GM12878 (cell line): ENCODE measurements around the gene IQGAP2. TPM values are rescaled to one million over a fixed set of nuclear protein-coding genes. Genes with fewer than 3 reads are reported as not detected.

Experiments
- BACH1 ChIP-seq: fragments of 450-650 bp; IDR thresholded peaks from 2 replicates; pipeline ENCODE4 v1.6.1; 2017; ENCODE audit warnings: mild to moderate bottlenecking, borderline replicate concordance
- CBFB ChIP-seq: IDR thresholded peaks from 2 replicates; pipeline ENCODE4 v1.6.1; 2016; ENCODE audit warnings: antibody characterized with exemption, low read depth
- CHD4 ChIP-seq: fragments of 200-600 bp; sonication (generic); IDR thresholded peaks from 2 replicates; pipeline ENCODE4 v1.6.1; 2016; ENCODE audit warnings: mild to moderate bottlenecking
- EGR1 ChIP-seq, 2 experiments: IDR thresholded peaks; 1 replicate in 1 of 2; 2 replicates in 1 of 2; pipeline ENCODE4 v1.6.1; 2011 to 2012; ENCODE audit warnings: low read depth in 2 of 2, low read length in 2 of 2, borderline replicate concordance in 1 of 2, mild to moderate bottlenecking in 1 of 2, moderate library complexity in 1 of 2
- ETV6 ChIP-seq, 2 experiments: fragments of 450-650 bp in 1 of 2; IDR thresholded peaks in 1 of 2; conservative IDR thresholded peaks in 1 of 2; 2 replicates each; pipeline ENCODE4 v1.6.1; 2014; ENCODE audit warnings: antibody characterized with exemption in 1 of 2, borderline replicate concordance in 1 of 2, low read depth in 1 of 2, mild to moderate bottlenecking in 1 of 2, moderate library complexity in 1 of 2
- GABPA ChIP-seq: IDR thresholded peaks from 2 replicates; pipeline ENCODE4 v1.6.1; 2014; ENCODE audit warnings: antibody characterized with exemption, low read depth, mild to moderate bottlenecking, inconsistent platforms
- JUNB ChIP-seq: IDR thresholded peaks from 2 replicates; pipeline ENCODE4 v1.6.1; 2016; ENCODE audit warnings: antibody characterized with exemption, mild to moderate bottlenecking
- KAT2A ChIP-seq: conservative IDR thresholded peaks from 2 replicates; pipeline ENCODE4 v1.6.1; 2011; ENCODE audit warnings: low read depth, low read length; ENCODE audit not compliant: control insufficient read depth
- MEF2B ChIP-seq: fragments of 450-650 bp; IDR thresholded peaks from 2 replicates; pipeline ENCODE4 v1.6.1; 2018; ENCODE audit warnings: mild to moderate bottlenecking, moderate library complexity; ENCODE audit not compliant: partially characterized antibody, poor library complexity, severe bottlenecking
- MTA2 ChIP-seq: fragments of 450-650 bp; IDR thresholded peaks from 2 replicates; pipeline ENCODE4 v1.6.1; 2016; ENCODE audit warnings: low read depth, mild to moderate bottlenecking, moderate library complexity
- NR2C1 ChIP-seq: fragments of 450-650 bp; IDR thresholded peaks from 2 replicates; pipeline ENCODE4 v1.6.1; 2017; ENCODE audit warnings: antibody characterized with exemption, mild to moderate bottlenecking, moderate library complexity
- POU2F2 ChIP-seq: IDR thresholded peaks from 3 replicates; pipeline ENCODE4 v1.6.1; 2011; ENCODE audit warnings: low read depth, mild to moderate bottlenecking, low read length, borderline replicate concordance
- RB1 ChIP-seq: fragments of 450-650 bp; formaldehyde crosslinking; IDR thresholded peaks from 2 replicates; pipeline ENCODE4 v1.6.1; 2017; ENCODE audit warnings: mild to moderate bottlenecking, borderline replicate concordance
- RELA ChIP-seq: fragments of 450-650 bp; IDR thresholded peaks from 2 replicates; pipeline ENCODE4 v1.8.0; 2014; ENCODE audit warnings: borderline replicate concordance; ENCODE audit not compliant: partially characterized antibody
- SMAD1 ChIP-seq: fragments of 450-650 bp; IDR thresholded peaks from 2 replicates; pipeline ENCODE4 v1.6.1; 2018; ENCODE audit warnings: mild to moderate bottlenecking, low read depth; ENCODE audit not compliant: partially characterized antibody
- STAT1 ChIP-seq: fragments of 450-650 bp; conservative IDR thresholded peaks from 2 replicates; pipeline ENCODE4 v1.6.1; 2014; ENCODE audit warnings: antibody characterized with exemption, mild to moderate bottlenecking
- SUZ12 ChIP-seq: fragments of 200-600 bp; sonication (generic); IDR thresholded peaks from one replicate; pipeline ENCODE4 v1.6.1; 2018; ENCODE audit warnings: antibody characterized with exemption, mild to moderate bottlenecking; ENCODE audit not compliant: unreplicated experiment
- ZNF24 ChIP-seq: fragments of 450-650 bp; IDR thresholded peaks from 2 replicates; pipeline ENCODE4 v1.6.1; 2017; ENCODE audit warnings: antibody characterized with exemption, mild to moderate bottlenecking
- polyA plus RNA-seq, 11 experiments: library from polyadenylated mRNA; depleted of rRNA in 4 of 11; unstranded in 6 of 11; stranded (reverse) in 5 of 11; fragments of >200 nt; fragmentation: Nextera tagmentation in 4 of 11; fragmentation: Illumina TruSeq in 1 of 11; extraction: Ambion mirVana in 4 of 11; extraction: Trizol in 1 of 11; gene quantifications; 1 replicate in 1 of 11; 2 replicates in 10 of 11; pipeline versions ENCODE4 v1.2.1 to v1.2.3, GENCODE V29; 2011 to 2016; ENCODE audit warnings: inconsistent platforms in 2 of 11, missing spikeins in 2 of 11, low read depth in 1 of 11
- total RNA-seq, 4 experiments: library from RNA; depleted of rRNA in 3 of 4; stranded (reverse); fragments of >200 nt in 3 of 4; fragmentation: Illumina TruSeq in 1 of 4; extraction: Trizol in 1 of 4; gene quantifications; 2 replicates each; pipeline versions ENCODE4 v1.2.1 to v1.2.3, GENCODE V29; 2013 to 2021
- TF ChIP-seq, protein P1 (sequence below): IDR thresholded peaks from 2 replicates; pipeline ENCODE4 v1.6.1; 2012; ENCODE audit warnings: mild to moderate bottlenecking, low read depth, low read length
- TF ChIP-seq, protein P2 (sequence below): fragments of 150-350 bp; IDR thresholded peaks from 2 replicates; pipeline ENCODE4 v1.6.1; 2014; ENCODE audit warnings: mild to moderate bottlenecking, low read depth, low read length
- TF ChIP-seq, protein P3 (sequence below): IDR thresholded peaks from 2 replicates; pipeline ENCODE4 v1.6.1; 2012; ENCODE audit warnings: low read depth, low read length, improper control_type of control experiment
- TF ChIP-seq, protein P4 (sequence below): fragments of 150-350 bp; IDR thresholded peaks from 2 replicates; pipeline ENCODE4 v1.6.1; 2016; ENCODE audit warnings: low read depth, low read length

Gene IQGAP2
- total and polyA plus RNA-seq, 10 of the 15 experiments (the other 5 are each of a cell fraction or from before 2014, with no cell fraction given) = 14.5 to 41.4 (median 21.8) TPM

DNA sequence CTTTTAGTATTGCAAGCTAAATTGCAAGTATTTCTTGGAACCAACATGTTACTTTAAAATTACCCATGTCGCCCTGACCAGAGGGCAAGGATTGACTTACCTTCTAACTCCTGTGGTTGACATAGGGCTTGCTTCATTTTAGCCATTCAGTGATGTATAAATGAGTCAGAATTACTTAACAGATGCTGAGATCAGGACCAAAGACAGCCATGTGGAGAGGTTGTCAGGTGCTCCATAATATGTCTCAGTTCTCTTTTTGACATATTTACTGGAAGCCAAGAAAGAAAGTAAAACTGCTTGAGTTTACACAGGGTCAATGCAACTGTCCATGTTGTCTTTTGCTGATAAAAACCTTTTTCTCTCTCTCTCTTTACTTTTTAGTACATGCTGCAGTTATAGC, 186.9 kb downstream of the IQGAP2 start (continued):
- TF ChIP-seq, protein P1, sequence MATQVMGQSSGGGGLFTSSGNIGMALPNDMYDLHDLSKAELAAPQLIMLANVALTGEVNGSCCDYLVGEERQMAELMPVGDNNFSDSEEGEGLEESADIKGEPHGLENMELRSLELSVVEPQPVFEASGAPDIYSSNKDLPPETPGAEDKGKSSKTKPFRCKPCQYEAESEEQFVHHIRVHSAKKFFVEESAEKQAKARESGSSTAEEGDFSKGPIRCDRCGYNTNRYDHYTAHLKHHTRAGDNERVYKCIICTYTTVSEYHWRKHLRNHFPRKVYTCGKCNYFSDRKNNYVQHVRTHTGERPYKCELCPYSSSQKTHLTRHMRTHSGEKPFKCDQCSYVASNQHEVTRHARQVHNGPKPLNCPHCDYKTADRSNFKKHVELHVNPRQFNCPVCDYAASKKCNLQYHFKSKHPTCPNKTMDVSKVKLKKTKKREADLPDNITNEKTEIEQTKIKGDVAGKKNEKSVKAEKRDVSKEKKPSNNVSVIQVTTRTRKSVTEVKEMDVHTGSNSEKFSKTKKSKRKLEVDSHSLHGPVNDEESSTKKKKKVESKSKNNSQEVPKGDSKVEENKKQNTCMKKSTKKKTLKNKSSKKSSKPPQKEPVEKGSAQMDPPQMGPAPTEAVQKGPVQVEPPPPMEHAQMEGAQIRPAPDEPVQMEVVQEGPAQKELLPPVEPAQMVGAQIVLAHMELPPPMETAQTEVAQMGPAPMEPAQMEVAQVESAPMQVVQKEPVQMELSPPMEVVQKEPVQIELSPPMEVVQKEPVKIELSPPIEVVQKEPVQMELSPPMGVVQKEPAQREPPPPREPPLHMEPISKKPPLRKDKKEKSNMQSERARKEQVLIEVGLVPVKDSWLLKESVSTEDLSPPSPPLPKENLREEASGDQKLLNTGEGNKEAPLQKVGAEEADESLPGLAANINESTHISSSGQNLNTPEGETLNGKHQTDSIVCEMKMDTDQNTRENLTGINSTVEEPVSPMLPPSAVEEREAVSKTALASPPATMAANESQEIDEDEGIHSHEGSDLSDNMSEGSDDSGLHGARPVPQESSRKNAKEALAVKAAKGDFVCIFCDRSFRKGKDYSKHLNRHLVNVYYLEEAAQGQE = peak; percentile 46; the same call in 1 of the 2 replicates
- TF ChIP-seq MTA2 (peak; percentile 66; the same call in 1 of the 2 replicates), SMAD1 (no peak), RELA (no peak), POU2F2 (no peak), NR2C1 (no peak), GABPA (0 out of 2 replicates have a peak, but pooled peaks have one; percentile 11), EGR1 (IDR thresholded peaks at IDR 0.05; ENCODE audit: borderline replicate concordance in 1 of 2, low read depth in 2 of 2, low read length in 2 of 2) (no peak), ZNF24 (peak; percentile 87), RB1 (no peak), CBFB (no peak), SUZ12 (no peak), STAT1 (no peak), MEF2B (no peak), JUNB (peak; percentile 46; the same call in 1 of the 2 replicates), ETV6 (conservative IDR thresholded peaks at IDR 0.05 in 1 of 2, IDR thresholded peaks at IDR 0.05 in 1 of 2; ENCODE audit: borderline replicate concordance in 1 of 2, low read depth in 1 of 2) (peak in 1 of 2 experiments; percentile 23; a peak in 1 of 4 replicates), CHD4 (no peak), KAT2A (no peak), BACH1 (peak; percentile 13; the same call in 1 of the 2 replicates)
- TF ChIP-seq, protein P2, sequence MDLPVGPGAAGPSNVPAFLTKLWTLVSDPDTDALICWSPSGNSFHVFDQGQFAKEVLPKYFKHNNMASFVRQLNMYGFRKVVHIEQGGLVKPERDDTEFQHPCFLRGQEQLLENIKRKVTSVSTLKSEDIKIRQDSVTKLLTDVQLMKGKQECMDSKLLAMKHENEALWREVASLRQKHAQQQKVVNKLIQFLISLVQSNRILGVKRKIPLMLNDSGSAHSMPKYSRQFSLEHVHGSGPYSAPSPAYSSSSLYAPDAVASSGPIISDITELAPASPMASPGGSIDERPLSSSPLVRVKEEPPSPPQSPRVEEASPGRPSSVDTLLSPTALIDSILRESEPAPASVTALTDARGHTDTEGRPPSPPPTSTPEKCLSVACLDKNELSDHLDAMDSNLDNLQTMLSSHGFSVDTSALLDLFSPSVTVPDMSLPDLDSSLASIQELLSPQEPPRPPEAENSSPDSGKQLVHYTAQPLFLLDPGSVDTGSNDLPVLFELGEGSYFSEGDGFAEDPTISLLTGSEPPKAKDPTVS = no peak
- TF ChIP-seq, protein P3, sequence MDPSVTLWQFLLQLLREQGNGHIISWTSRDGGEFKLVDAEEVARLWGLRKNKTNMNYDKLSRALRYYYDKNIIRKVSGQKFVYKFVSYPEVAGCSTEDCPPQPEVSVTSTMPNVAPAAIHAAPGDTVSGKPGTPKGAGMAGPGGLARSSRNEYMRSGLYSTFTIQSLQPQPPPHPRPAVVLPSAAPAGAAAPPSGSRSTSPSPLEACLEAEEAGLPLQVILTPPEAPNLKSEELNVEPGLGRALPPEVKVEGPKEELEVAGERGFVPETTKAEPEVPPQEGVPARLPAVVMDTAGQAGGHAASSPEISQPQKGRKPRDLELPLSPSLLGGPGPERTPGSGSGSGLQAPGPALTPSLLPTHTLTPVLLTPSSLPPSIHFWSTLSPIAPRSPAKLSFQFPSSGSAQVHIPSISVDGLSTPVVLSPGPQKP = no peak
- TF ChIP-seq, protein P4, sequence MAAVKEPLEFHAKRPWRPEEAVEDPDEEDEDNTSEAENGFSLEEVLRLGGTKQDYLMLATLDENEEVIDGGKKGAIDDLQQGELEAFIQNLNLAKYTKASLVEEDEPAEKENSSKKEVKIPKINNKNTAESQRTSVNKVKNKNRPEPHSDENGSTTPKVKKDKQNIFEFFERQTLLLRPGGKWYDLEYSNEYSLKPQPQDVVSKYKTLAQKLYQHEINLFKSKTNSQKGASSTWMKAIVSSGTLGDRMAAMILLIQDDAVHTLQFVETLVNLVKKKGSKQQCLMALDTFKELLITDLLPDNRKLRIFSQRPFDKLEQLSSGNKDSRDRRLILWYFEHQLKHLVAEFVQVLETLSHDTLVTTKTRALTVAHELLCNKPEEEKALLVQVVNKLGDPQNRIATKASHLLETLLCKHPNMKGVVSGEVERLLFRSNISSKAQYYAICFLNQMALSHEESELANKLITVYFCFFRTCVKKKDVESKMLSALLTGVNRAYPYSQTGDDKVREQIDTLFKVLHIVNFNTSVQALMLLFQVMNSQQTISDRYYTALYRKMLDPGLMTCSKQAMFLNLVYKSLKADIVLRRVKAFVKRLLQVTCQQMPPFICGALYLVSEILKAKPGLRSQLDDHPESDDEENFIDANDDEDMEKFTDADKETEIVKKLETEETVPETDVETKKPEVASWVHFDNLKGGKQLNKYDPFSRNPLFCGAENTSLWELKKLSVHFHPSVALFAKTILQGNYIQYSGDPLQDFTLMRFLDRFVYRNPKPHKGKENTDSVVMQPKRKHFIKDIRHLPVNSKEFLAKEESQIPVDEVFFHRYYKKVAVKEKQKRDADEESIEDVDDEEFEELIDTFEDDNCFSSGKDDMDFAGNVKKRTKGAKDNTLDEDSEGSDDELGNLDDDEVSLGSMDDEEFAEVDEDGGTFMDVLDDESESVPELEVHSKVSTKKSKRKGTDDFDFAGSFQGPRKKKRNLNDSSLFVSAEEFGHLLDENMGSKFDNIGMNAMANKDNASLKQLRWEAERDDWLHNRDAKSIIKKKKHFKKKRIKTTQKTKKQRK = no peak
